Spinal cord (tissue), 10 donors: ENCODE results near the gene DUSP12. TPM values are rescaled to one million over a fixed set of nuclear protein-coding genes. Genes with fewer than 3 reads are reported as not detected.

Experiments
- DNase-seq, 6 donors: peaks; one replicate each; pipeline versions ENCODE4 v3.0.0 to v3.0.0-alpha.2; 2013 to 2015; ENCODE audit warnings: low spot score in 6 of 6, low read depth in 4 of 6
- H3K27ac ChIP-seq: one replicate; pipeline ENCODE4 v1.5.1; 2013; ENCODE audit warnings: low read depth, low read length, control low read depth
- H3K27me3 ChIP-seq: one replicate; pipeline ENCODE4 v1.6.1; 2013; ENCODE audit warnings: low read length; ENCODE audit not compliant: control insufficient read depth, insufficient read depth
- H3K36me3 ChIP-seq: one replicate; pipeline ENCODE4 v1.6.1; 2013; ENCODE audit warnings: low read length; ENCODE audit not compliant: control insufficient read depth, insufficient read depth
- H3K4me1 ChIP-seq: one replicate; pipeline ENCODE4 v1.6.1; 2013; ENCODE audit warnings: low read length; ENCODE audit not compliant: control insufficient read depth, insufficient read depth
- H3K4me3 ChIP-seq: one replicate; pipeline ENCODE4 v1.5.1; 2013; ENCODE audit warnings: low read depth, low read length, control low read depth
- H3K9me3 ChIP-seq: one replicate; pipeline ENCODE4 v1.6.1; 2013; ENCODE audit warnings: low read length; ENCODE audit not compliant: control insufficient read depth, insufficient read depth
- WGBS: methylation state at CpG from one replicate; pipeline ENCODE4 v1.1.5; 2013; ENCODE audit warnings: missing lambda C conversion rate; ENCODE audit not compliant: insufficient coverage; 5-methylcytosine and 5-hydroxymethylcytosine counted together
- polyA plus RNA-seq, 2 donors: library from polyadenylated mRNA; unstranded; fragments of 120-200 nt; gene quantifications; one replicate each; pipeline ENCODE4 v1.2.1, GENCODE V29; 2013; ENCODE audit not compliant: insufficient read length in 2 of 2
- total RNA-seq, 2 donors: library from RNA; depleted of rRNA in 1 of 2; stranded (reverse); fragments of 120-200 nt in 1 of 2; fragments of >200 nt in 1 of 2; gene quantifications; one replicate each; pipeline versions ENCODE4 v1.2.3 to v1.2.4, GENCODE V29; 2013 to 2014
- donor health status: healthy.

DUSP12 gene
- total and polyA plus RNA-seq, 4 donors, result 39.4 to 48.5 (median 42.5) TPM

GRCh38 chr1:161736335-161736969 is 13.1 kb upstream of the DUSP12 start:
- Histone ChIP-seq H3K27me3 (peaks cover 9% of the 10 kb centered on the region), H3K27ac (no peak overlapping the region), H3K4me3 (no peak overlapping the region), H3K9me3 (no peaks in the 10 kb centered on the region), H3K4me1 (no peaks in the 10 kb centered on the region), H3K36me3 (no peaks in the 10 kb centered on the region)
- WGBS, result 92% methylated on average over 2 of the region's 4 CpGs
- DNase-seq, result no peak

DNA sequence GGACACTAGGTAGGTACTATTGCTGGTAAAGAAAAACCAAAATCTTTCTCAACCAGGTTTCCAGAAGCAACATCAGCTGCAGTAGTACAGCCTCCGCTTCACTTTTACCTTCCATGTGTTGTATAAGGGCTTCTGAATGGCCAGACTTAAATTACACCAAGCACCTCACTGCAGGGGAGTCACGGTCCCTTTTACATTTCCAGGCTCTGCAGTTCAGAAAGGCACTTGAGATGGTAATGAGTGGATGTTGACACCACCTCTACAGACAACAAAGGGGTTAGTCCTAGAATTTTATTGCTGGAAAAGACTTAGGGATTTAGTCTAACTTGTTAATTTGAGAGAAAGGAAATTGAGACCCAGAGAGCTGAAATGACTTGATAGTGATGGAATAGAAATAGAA is 12.0 kb upstream of the DUSP12 start:
- H3K27me3 ChIP-seq, result peaks cover 9% of the 10 kb centered on the region
- H3K4me3 ChIP-seq, result no peak overlapping the region
- H3K36me3 ChIP-seq, result no peaks in the 10 kb centered on the region
- no peak for DNase-seq
- H3K4me1 ChIP-seq, result no peaks in the 10 kb centered on the region
- H3K9me3 ChIP-seq, result no peaks in the 10 kb centered on the region
- no peak overlapping the region for H3K27ac ChIP-seq
- no CpG with 5 or more reads among the region's 2 CpGs for WGBS

DNA sequence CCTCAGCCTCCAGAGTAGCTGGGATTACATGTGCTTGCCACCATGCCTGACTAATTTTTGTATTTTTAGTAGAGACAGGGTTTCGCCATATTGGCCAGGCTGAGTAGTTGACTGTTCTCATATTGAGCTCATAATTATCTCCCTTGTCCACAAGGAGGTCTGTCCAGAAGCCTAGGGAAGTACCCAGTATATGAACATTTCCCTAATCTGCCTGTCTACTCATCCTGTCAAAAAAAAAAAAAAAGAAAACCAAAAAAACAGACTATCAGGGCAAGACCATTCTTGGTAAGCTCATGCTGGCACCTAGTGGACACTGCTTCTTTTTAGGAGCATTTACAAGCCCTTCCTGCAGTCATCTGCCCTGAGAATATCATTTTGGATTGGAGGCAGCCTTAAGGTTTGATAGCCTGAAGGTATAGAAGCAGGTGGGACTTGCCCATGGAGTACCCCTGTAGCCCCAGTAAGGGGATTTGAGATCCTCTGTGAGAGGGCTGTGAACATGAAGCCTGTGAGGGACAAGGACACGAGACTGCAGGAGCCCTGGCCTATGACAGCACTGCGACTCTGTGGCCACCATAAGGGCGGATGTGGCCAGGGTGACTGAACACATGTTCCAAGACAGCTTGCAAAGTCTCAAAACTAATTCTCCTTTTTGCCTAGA is 10.8 kb upstream of the DUSP12 start:
- DNase-seq, result peak in 2 of 6 donors; percentile 54 to 71
- H3K36me3 ChIP-seq, result no peaks in the 10 kb centered on the region
- WGBS, result 93% methylated on average over 3 of the region's 4 CpGs
- H3K4me3 ChIP-seq, result no peak overlapping the region
- no peaks in the 10 kb centered on the region for H3K9me3 ChIP-seq
- H3K27ac ChIP-seq, result no peak overlapping the region
- no peaks in the 10 kb centered on the region for H3K4me1 ChIP-seq
- H3K27me3 ChIP-seq, result peaks cover 9% of the 10 kb centered on the region

GRCh38 chr1:161739865-161740566 is 9.6 kb upstream of the DUSP12 start:
- no peaks in the 10 kb centered on the region for H3K4me1 ChIP-seq
- peaks cover 9% of the 10 kb centered on the region for H3K27me3 ChIP-seq
- WGBS, result 73% methylated on average over 4 of the region's 8 CpGs
- no peak for DNase-seq
- no peaks in the 10 kb centered on the region for H3K9me3 ChIP-seq
- H3K27ac ChIP-seq, result no peak overlapping the region
- H3K36me3 ChIP-seq, result no peaks in the 10 kb centered on the region
- H3K4me3 ChIP-seq, result no peak overlapping the region

- Histone ChIP-seq H3K36me3 (no peaks in the 10 kb centered on the region), H3K4me3 (no peak overlapping the region), H3K27ac (no peak overlapping the region), H3K27me3 (peaks cover 7% of the 10 kb centered on the region), H3K9me3 (no peaks in the 10 kb centered on the region), H3K4me1 (no peaks in the 10 kb centered on the region)
- DNase-seq, result no peak
- WGBS, result 100% methylated on average over 1 of the region's 6 CpGs
Observed at GRCh38 chr1:161740921-161741320, 8.7 kb upstream of the DUSP12 start.

DNA sequence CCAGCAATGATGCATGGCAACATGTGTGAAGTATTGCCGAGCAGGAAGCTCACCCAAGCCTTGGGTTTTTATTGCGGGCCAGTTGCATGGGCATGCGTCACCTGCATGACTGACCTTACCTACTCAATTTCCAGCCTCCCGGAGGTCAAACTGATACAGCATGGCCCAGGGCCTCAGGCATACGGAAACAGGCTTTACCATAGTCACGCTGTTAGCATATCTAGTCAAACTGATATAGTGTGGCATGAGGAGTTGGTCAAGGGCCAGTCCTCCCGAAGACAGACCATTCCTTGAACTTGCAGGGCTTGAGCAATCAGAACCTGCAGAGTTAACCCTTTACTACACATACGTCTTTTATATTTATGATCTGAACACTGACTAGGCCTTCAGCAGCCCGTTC is 6.4 kb upstream of the DUSP12 start:
- Histone ChIP-seq H3K9me3 (no peaks in the 10 kb centered on the region), H3K36me3 (no peaks in the 10 kb centered on the region), H3K4me1 (no peaks in the 10 kb centered on the region), H3K4me3 (no peak overlapping the region), H3K27me3 (no peaks in the 10 kb centered on the region), H3K27ac (no peak overlapping the region)
- DNase-seq, result no peak
- 58% methylated on average over 6 of the region's 9 CpGs for WGBS

GRCh38 chr1:161747801-161748200 is 1.8 kb upstream of the DUSP12 start:
- no peak for DNase-seq
- peaks cover 7% of the 10 kb centered on the region for H3K36me3 ChIP-seq
- peaks cover 9% of the 10 kb centered on the region for H3K4me1 ChIP-seq
- no peaks in the 10 kb centered on the region for H3K27me3 ChIP-seq
- no peak overlapping the region for H3K27ac ChIP-seq
- no peaks in the 10 kb centered on the region for H3K9me3 ChIP-seq
- no peak overlapping the region for H3K4me3 ChIP-seq
- WGBS, result no CpG with 5 or more reads among the region's 6 CpGs

DNA sequence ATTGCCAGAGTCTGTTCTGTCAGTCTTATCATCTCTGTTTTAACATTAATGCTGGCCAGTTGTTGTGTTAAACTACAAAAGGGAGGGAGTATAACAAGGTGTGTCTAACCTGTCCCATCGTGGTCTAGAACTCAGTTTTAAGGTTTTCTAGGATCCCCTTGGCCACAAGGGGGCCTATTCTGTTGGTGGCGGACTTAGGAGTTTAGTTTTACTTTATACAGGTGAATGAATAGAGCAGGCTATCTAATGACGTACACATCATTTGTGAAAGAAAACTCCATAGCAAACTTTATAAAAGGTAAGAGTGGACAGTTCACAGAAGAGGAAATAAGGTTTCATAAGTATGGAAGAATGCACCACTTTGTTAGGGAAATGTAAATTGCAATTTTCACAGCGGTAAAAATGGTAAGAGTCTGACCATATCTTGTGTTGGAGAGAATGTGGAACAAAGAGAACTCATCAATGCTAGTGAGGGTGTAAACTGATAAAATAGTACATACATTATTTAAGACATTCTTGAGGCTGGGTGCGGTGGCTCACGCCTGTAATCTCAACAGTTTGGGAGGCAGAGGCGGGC is 14.0 kb downstream of the DUSP12 start:
- Histone ChIP-seq H3K36me3 (peaks cover 10% of the 10 kb centered on the region), H3K4me3 (no peak overlapping the region), H3K9me3 (no peaks in the 10 kb centered on the region), H3K27me3 (no peaks in the 10 kb centered on the region), H3K27ac (no peak overlapping the region), H3K4me1 (peaks cover 7% of the 10 kb centered on the region)
- no CpG with 5 or more reads among the region's 7 CpGs for WGBS
- DNase-seq, result no peak

DNA sequence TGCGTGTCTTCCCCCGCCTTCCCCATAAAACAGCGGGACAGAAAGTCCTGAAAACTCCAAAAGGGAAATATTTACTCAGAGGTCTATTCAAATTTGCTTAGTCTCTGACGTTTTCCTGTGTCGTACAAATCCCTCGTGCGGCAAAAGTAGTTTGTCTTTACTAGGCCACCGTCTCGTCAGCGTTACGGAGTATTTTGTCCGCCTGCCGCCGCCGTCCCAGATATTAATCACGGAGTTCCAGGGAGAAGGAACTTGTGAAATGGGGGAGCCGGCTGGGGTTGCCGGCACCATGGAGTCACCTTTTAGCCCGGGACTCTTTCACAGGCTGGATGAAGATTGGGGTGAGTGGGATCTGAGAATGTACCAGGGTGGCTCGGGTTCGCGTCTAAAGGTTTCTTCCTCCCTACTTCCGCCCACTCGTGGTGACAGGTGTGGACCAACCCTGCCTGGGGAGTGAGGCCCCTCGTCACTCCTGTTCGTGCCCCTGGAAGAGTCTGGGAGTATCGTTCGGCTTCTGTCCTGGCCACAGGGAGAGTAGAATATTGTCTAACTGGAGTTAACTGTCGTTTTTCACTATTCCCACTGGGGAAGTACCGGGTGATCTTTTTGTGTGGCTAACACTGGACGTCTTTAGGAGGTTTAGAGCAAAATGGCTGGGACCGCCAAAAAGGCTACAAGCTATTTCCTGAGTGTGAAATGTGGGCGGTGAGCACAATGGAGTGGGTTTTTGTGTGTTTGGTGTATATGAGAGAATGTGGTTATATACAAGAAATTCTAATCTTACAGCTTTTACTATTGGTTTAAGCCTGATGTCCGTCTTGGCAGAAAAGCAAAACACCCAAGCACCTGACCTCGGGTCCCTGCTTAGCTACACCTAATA is 16.8 kb downstream of the DUSP12 start, which contains the start of gene ATF6:
Gene ATF6 (plus strand): TSS at position 219 of the 880 bp plus-strand sequence. CDS start 41 bp downstream, at position 260.
- peak within 1 kb of the TSS; percentile 86 for H3K27ac ChIP-seq
- H3K36me3 ChIP-seq, result no peaks in the 10 kb centered on the region
- H3K4me1 ChIP-seq, result peaks cover 7% of the 10 kb centered on the region
- H3K27me3 ChIP-seq, result no peaks in the 10 kb centered on the region
- H3K9me3 ChIP-seq, result no peaks in the 10 kb centered on the region
- peak; percentile 84 to 97 (median 91) for DNase-seq
- peak within 1 kb of the TSS; percentile 64 for H3K4me3 ChIP-seq
- WGBS, result 0% methylated on average over 27 of the region's 35 CpGs
